ENCODE data around the gene MME. TPM values are rescaled to one million over a fixed set of nuclear protein-coding genes. Genes with fewer than 3 reads are reported as not detected.

Gene MME
- total RNA-seq, 2 donors from 2014 or later: 30.2 to 31.9 TPM

- no peak overlapping the region for H3K9ac ChIP-seq (ENCODE audit: extremely low read depth, low read length, poor library complexity, severe bottlenecking)
- no peak for DNase-seq
- Mint-ChIP-seq H3K4me3 (no peak overlapping the region), H3K27me3 (ENCODE audit: insufficient read depth) (no peaks in the 10 kb centered on the region), H3K36me3 (ENCODE audit: low read depth) (no peaks in the 10 kb centered on the region), H3K27ac (no peak overlapping the region), H3K9me3 (no peaks in the 10 kb centered on the region), H3K4me1 (no peaks in the 10 kb centered on the region)
- 89 to 100% methylated on average over 1 to 2 of the region's 2 CpGs for WGBS, 2 experiments (ENCODE audit: insufficient coverage in 1 of 2, insufficient read length in 1 of 2)
- H3K4me3 ChIP-seq (ENCODE audit: low read length): no peak overlapping the region
- H3K27me3 ChIP-seq (ENCODE audit: control insufficient read depth, insufficient read depth, low read length, poor library complexity, severe bottlenecking): no peaks in the 10 kb centered on the region
- TF ChIP-seq CTCF (conservative IDR thresholded peaks at IDR 0.05): no peak
- H3K4me1 ChIP-seq (ENCODE audit: control insufficient read depth, insufficient read depth, low read length): no peaks in the 10 kb centered on the region
- no peak overlapping the region for H3K27ac ChIP-seq (ENCODE audit: low read depth, low read length)
- H3K36me3 ChIP-seq (ENCODE audit: control insufficient read depth, insufficient read depth, low read length): no peaks in the 10 kb centered on the region
- no peaks in the 10 kb centered on the region for H3K9me3 ChIP-seq (ENCODE audit: control insufficient read depth, low read length)
Measured at GRCh38 chr3:155038203-155038554, 41.9 kb upstream of the MME start.

DNA sequence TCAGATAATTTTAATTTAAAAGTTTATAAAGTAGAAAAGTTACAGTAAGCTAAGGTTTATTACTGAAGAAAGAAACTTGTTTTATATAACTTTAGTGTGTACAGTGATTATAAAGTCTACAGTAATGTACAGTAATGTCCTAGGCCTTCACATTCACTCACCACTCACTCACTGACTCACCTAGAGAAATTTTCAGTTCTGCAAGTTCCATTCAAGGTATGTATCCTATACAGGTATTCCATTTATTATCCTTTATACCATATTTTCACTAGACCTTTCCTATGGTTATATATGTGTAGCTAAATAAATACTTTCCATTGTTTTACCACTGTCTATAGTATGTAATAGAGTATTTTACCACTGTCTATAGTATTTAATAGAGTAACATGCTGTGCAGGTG is 33.2 kb upstream of the MME start:
- peaks cover 22% of the 10 kb centered on the region for H3K9me3 ChIP-seq (ENCODE audit: control insufficient read depth, low read length)
- peaks cover 24% of the 10 kb centered on the region for H3K9me3 Mint-ChIP-seq
- H3K4me1 ChIP-seq (ENCODE audit: control insufficient read depth, insufficient read depth, low read length): no peaks in the 10 kb centered on the region
- H3K36me3 Mint-ChIP-seq (ENCODE audit: low read depth): no peaks in the 10 kb centered on the region
- H3K4me3 ChIP-seq (ENCODE audit: low read length): no peak overlapping the region
- TF ChIP-seq CTCF (conservative IDR thresholded peaks at IDR 0.05): no peak
- no peaks in the 10 kb centered on the region for H3K36me3 ChIP-seq (ENCODE audit: control insufficient read depth, insufficient read depth, low read length)
- H3K27ac ChIP-seq (ENCODE audit: low read depth, low read length): no peak overlapping the region
- H3K4me1 Mint-ChIP-seq: no peaks in the 10 kb centered on the region
- DNase-seq: no peak
- no peak overlapping the region for H3K27ac Mint-ChIP-seq
- H3K27me3 Mint-ChIP-seq (ENCODE audit: insufficient read depth): no peaks in the 10 kb centered on the region
- H3K4me3 Mint-ChIP-seq: no peak overlapping the region
- H3K9ac ChIP-seq (ENCODE audit: extremely low read depth, low read length, poor library complexity, severe bottlenecking): no peak overlapping the region
- no peaks in the 10 kb centered on the region for H3K27me3 ChIP-seq (ENCODE audit: control insufficient read depth, insufficient read depth, low read length, poor library complexity, severe bottlenecking)

DNA sequence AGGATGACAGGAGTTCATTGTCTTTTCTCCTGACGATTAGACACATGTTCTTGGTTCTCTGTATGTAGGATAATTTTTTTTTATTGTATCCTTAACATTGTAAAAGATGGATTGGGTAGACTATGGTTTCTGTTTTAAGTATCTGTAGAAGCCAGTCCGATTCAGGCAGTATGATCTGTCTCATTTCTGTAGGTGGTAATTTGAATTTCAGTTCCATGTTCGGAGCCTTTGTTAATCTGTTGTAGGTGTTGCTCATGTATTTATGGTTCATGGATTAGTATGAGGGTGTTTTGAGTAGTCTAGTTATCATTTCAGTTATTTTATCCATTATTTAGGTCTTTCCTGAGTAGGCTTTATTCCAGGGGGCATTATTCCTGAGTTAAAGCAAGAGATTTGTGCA is 32.4 kb upstream of the MME start:
- no peak overlapping the region for H3K27ac ChIP-seq (ENCODE audit: low read depth, low read length)
- H3K27me3 Mint-ChIP-seq (ENCODE audit: insufficient read depth): no peaks in the 10 kb centered on the region
- no peak for DNase-seq
- no peak overlapping the region for H3K9ac ChIP-seq (ENCODE audit: extremely low read depth, low read length, poor library complexity, severe bottlenecking)
- peaks cover 1% of the 10 kb centered on the region for H3K36me3 Mint-ChIP-seq (ENCODE audit: low read depth)
- H3K9me3 ChIP-seq (ENCODE audit: control insufficient read depth, low read length): peaks cover 29% of the 10 kb centered on the region
- H3K9me3 Mint-ChIP-seq: peaks cover 31% of the 10 kb centered on the region
- no peak for TF ChIP-seq CTCF (conservative IDR thresholded peaks at IDR 0.05)
- H3K27ac Mint-ChIP-seq: no peak overlapping the region
- H3K4me3 ChIP-seq (ENCODE audit: low read length): no peak overlapping the region
- H3K27me3 ChIP-seq (ENCODE audit: control insufficient read depth, insufficient read depth, low read length, poor library complexity, severe bottlenecking): no peaks in the 10 kb centered on the region
- H3K36me3 ChIP-seq (ENCODE audit: control insufficient read depth, insufficient read depth, low read length): no peaks in the 10 kb centered on the region
- H3K4me3 Mint-ChIP-seq: no peak overlapping the region
- 91% methylated on average over 3 of the region's 3 CpGs; no CpG with 5 or more reads in 1 of the 2 experiments for WGBS, 2 experiments (ENCODE audit: insufficient coverage in 1 of 2, insufficient read length in 1 of 2)
- H3K4me1 ChIP-seq (ENCODE audit: control insufficient read depth, insufficient read depth, low read length): no peaks in the 10 kb centered on the region
- H3K4me1 Mint-ChIP-seq: no peaks in the 10 kb centered on the region
